ENCODE measurements around the gene ALDH5A1. TPM values are rescaled to one million over a fixed set of nuclear protein-coding genes. Genes with fewer than 3 reads are reported as not detected.

Gene ALDH5A1
- total RNA-seq, 4 donors from 2014 or later = 1.5 to 3.4 (median 3.1) TPM

DNA sequence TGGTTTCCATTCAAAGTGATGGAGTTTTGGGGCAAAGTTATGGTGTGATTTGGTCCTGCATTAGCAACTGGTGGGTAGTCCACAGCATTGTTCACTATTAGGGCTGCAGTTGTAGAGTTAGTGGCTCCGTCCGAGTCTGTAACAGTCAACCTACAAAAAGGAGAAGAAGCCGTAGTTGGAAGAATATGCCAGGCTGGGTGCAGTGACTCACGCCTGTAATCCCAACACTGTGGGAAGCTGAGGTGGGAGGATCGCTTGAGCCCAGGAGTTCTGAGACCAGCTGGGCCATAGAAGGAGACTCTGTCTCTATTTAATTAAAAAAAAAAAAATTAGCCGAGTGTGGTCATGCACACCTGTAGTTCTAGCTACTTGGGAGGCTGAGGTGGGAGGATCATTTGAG lies 81.7 kb downstream of the ALDH5A1 start:
- TF ChIP-seq, protein P1, sequence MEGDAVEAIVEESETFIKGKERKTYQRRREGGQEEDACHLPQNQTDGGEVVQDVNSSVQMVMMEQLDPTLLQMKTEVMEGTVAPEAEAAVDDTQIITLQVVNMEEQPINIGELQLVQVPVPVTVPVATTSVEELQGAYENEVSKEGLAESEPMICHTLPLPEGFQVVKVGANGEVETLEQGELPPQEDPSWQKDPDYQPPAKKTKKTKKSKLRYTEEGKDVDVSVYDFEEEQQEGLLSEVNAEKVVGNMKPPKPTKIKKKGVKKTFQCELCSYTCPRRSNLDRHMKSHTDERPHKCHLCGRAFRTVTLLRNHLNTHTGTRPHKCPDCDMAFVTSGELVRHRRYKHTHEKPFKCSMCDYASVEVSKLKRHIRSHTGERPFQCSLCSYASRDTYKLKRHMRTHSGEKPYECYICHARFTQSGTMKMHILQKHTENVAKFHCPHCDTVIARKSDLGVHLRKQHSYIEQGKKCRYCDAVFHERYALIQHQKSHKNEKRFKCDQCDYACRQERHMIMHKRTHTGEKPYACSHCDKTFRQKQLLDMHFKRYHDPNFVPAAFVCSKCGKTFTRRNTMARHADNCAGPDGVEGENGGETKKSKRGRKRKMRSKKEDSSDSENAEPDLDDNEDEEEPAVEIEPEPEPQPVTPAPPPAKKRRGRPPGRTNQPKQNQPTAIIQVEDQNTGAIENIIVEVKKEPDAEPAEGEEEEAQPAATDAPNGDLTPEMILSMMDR (IDR thresholded peaks at IDR 0.05) = no peak
- TF ChIP-seq POLR2AphosphoS5 (IDR thresholded peaks at IDR 0.05) = no peak
- TF ChIP-seq EP300 (IDR thresholded peaks at IDR 0.05) = no peak
- TF ChIP-seq POLR2A (IDR thresholded peaks at IDR 0.05) = no peak
- WGBS, 2 donors (ENCODE audit: low coverage in 1 of 2) = 81 to 100% methylated on average over 1 to 4 of the region's 6 CpGs
- no peak for ATAC-seq

DNA sequence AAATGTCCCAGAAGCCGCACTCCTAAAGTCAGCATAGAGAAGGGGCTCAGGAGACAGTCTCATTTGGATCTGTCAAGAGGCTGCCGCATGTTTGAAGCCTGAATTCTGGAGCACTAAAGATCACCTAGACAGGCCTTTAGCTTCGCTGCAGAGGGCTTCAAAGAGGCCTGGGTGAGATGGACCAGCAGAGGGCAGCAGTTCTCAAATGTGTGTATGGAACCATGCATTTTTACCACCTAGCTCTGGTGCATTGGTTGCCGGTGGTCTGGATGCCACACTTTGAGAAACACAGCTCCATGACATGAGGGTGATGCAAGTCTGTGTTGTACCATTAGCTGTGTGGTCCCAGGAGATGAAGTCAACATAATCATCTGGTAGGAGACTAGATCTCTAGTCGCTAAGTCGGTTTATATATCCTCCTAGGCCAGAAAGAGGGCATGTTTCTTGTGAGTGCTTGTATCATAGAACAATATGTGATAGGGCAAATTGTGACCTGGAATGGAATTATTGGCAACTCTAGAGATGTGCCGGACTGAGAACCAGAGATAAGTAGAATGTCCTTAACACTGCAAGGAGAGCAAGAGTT lies 86.4 kb downstream of the ALDH5A1 start:
- Histone ChIP-seq H3K4me3 (no peak overlapping the region), H3K9me3 (no peaks in the 10 kb centered on the region), H3K4me1 (peaks cover 0 to 12% (median 9%) of the 10 kb centered on the region in 3 donors), H3K27ac (no peak overlapping the region), H3K36me3 (no peaks in the 10 kb centered on the region), H3K27me3 (no peaks in the 10 kb centered on the region)
- no peak for TF ChIP-seq POLR2AphosphoS5 (IDR thresholded peaks at IDR 0.05)
- TF ChIP-seq, protein P1 (IDR thresholded peaks at IDR 0.05) = peak; percentile 59 to 86 (median 62)
- TF ChIP-seq POLR2A (IDR thresholded peaks at IDR 0.05) = no peak
- ATAC-seq = peak; percentile 83
- 30 to 56% methylated on average over 5 to 7 of the region's 7 CpGs for WGBS, 2 donors (ENCODE audit: low coverage in 1 of 2)

More for the DNA sequence above, 81.7 kb downstream of the ALDH5A1 start:
- Histone ChIP-seq H3K9me3 (no peaks in the 10 kb centered on the region), H3K36me3 (no peaks in the 10 kb centered on the region), H3K27me3 (no peaks in the 10 kb centered on the region), H3K27ac (no peak overlapping the region), H3K4me3 (no peak overlapping the region), H3K4me1 (no peaks in the 10 kb centered on the region)

DNA sequence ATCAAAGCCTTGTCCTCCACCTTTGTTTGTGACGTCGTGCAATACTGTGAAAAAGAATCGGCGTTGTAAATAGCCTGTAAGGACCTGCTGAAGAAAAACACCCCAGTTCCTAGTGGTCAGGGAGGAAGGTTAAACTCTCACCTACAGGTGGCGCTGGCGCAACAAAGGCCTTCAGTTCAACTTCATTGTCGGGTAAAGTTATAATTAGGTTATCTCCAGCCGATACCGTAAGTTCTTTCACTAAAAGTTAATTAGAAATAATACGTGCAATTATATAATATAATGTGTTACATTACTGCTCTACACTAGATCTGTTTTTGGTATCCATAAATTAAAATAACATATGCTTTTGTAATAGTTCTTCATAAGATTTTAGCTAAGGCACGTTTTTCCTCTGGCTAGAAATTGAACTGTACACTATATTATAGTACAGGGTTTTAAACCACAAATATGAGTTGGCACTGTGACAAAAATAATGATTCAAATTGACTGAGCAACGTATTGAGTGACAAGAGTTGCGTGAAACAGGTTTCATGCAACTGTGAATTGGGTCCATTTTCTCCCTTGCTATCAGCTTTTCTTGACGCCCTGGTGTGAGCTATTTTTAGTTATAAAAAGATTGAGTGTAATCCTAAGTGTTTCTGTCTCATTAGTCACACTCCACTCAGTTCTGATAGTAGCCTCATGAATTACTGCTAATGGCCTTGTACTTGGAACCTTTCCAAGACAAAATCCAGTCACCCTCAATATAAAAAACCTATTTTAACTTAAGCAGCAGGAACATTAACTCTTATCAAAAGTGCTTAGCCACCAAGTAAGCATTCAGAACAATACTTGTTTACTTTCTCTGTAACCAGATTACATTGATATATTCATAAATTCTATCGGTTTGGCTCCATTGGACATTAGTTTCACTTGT lies 89.0 kb downstream of the ALDH5A1 start:
- ATAC-seq = peak; percentile 72
- WGBS, 2 donors (ENCODE audit: low coverage in 1 of 2) = 9 to 10% methylated on average over 13 to 15 of the region's 15 CpGs
- H3K36me3 ChIP-seq = no peaks in the 10 kb centered on the region
- no peaks in the 10 kb centered on the region for H3K27me3 ChIP-seq
- no peak overlapping the region for H3K4me3 ChIP-seq
- H3K9me3 ChIP-seq = no peaks in the 10 kb centered on the region
- TF ChIP-seq POLR2AphosphoS5 (IDR thresholded peaks at IDR 0.05) (peak; percentile 40), POLR2A (IDR thresholded peaks at IDR 0.05) (no peak)
- TF ChIP-seq, protein P1 (IDR thresholded peaks at IDR 0.05) = peak; percentile 66 to 77 (median 72)
- H3K27ac ChIP-seq = no peak overlapping the region
- H3K4me1 ChIP-seq = peaks cover 0 to 12% (median 9%) of the 10 kb centered on the region in 3 donors

DNA sequence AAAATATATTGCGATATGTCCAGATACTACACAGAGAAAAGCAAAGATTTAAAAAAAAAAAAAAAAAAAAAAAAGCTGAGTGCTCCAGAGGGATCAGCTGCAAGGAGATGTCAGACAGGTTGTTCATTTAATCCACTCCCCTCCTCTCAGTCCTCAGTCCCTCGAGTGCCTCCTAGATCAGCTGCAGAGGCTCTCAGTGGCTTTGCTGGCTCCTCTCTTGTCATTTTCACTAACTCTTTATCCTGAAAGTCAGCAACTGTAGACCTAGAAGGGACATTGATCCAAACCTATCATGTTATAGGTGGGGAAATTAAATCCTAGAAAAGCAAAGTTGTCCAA lies 89.6 kb downstream of the ALDH5A1 start:
- H3K4me3 ChIP-seq = no peak overlapping the region
- H3K9me3 ChIP-seq = no peaks in the 10 kb centered on the region
- H3K27me3 ChIP-seq = no peaks in the 10 kb centered on the region
- H3K27ac ChIP-seq = no peak overlapping the region
- peaks cover 0 to 12% (median 9%) of the 10 kb centered on the region in 3 donors for H3K4me1 ChIP-seq
- ATAC-seq = no peak
- TF ChIP-seq POLR2AphosphoS5 (IDR thresholded peaks at IDR 0.05) (no peak), EP300 (IDR thresholded peaks at IDR 0.05) (no peak), POLR2A (IDR thresholded peaks at IDR 0.05) (no peak)
- TF ChIP-seq, protein P1 (IDR thresholded peaks at IDR 0.05) = no peak
- H3K36me3 ChIP-seq = no peaks in the 10 kb centered on the region
- WGBS, 2 donors (ENCODE audit: low coverage in 1 of 2) = 48 to 78% methylated on average over 2 of the region's 2 CpGs

Other genes starting within 250 kb of the ALDH5A1 start
- gene DCDC2, start 136.9 kb upstream of the ALDH5A1 start, total RNA-seq = under 1 TPM in 1 of 4 donors, not detected in 3; 0.15 TPM
- gene MRS2, start 92.0 kb upstream of the ALDH5A1 start, total RNA-seq = 10 to 100 TPM; 23.0 to 41.6 (median 30.6) TPM
- 1 to 10 TPM; 3.8 to 7.8 (median 5.6) TPM for gene GPLD1, start 5.4 kb upstream of the ALDH5A1 start, total RNA-seq
- under 1 TPM in 1 of 4 donors, not detected in 3; 0.27 TPM for gene KIAA0319, start 151.2 kb downstream of the ALDH5A1 start, total RNA-seq
- 10 to 100 TPM; 29.2 to 53.1 (median 42.2) TPM for gene TDP2, start 171.9 kb downstream of the ALDH5A1 start, total RNA-seq
- gene ACOT13, start 172.1 kb downstream of the ALDH5A1 start, total RNA-seq = 1 to 10 TPM; 3.4 to 8.9 (median 6.8) TPM
- gene C6orf62, start 224.2 kb downstream of the ALDH5A1 start, total RNA-seq = 10 to 100 TPM; 32.8 to 65.8 (median 45.2) TPM

Data from gastroesophageal sphincter (tissue), 4 donors.